GM19238 (cell line): Measurements from ENCODE around the gene TTC7B.

ENCODE experiments used
- DNase-seq: peaks from one replicate; pipeline ENCODE4 v3.0.0; 2011; ENCODE audit warnings: low spot score; ENCODE audit not compliant: insufficient read length

TTC7B gene

GRCh38 chr14:90512329-90512991 is 303.8 kb downstream of the TTC7B start:
- DNase-seq: no peak

GRCh38 chr14:90511795-90512328 is 304.4 kb downstream of the TTC7B start:
- DNase-seq: no peak

- DNase-seq: no peak
These were observed 305.0 kb downstream of the TTC7B start for GRCh38 chr14:90511252-90511651.

GRCh38 chr14:90510159-90510558 is 306.1 kb downstream of the TTC7B start:
- no peak for DNase-seq

GRCh38 chr14:90509403-90509802 is 306.8 kb downstream of the TTC7B start:
- DNase-seq: no peak

GRCh38 chr14:90508536-90509254 is 307.5 kb downstream of the TTC7B start:
- no peak for DNase-seq

GRCh38 chr14:90508036-90508435 is 308.2 kb downstream of the TTC7B start:
- DNase-seq: no peak

- DNase-seq: no peak
These were observed 308.8 kb downstream of the TTC7B start for GRCh38 chr14:90507428-90507827.

- no peak for DNase-seq
These were observed 309.5 kb downstream of the TTC7B start for GRCh38 chr14:90506748-90507147.

- no peak for DNase-seq
These were observed 310.7 kb downstream of the TTC7B start for GRCh38 chr14:90505531-90505930.

GRCh38 chr14:90504643-90505042 is 311.6 kb downstream of the TTC7B start:
- DNase-seq: no peak

- no peak for DNase-seq
These were observed 312.6 kb downstream of the TTC7B start for GRCh38 chr14:90503582-90503981.

- DNase-seq: no peak
These were observed 313.5 kb downstream of the TTC7B start for GRCh38 chr14:90502760-90503159.

- DNase-seq: no peak
These were observed 315.4 kb downstream of the TTC7B start for GRCh38 chr14:90500665-90501370.

GRCh38 chr14:90499908-90500664 is 316.1 kb downstream of the TTC7B start:
- DNase-seq: no peak

GRCh38 chr14:90499121-90499520 is 317.1 kb downstream of the TTC7B start:
- no peak for DNase-seq

- DNase-seq: no peak
These were observed 318.0 kb downstream of the TTC7B start for GRCh38 chr14:90498198-90498597.

- DNase-seq: no peak
These were observed 319.9 kb downstream of the TTC7B start for GRCh38 chr14:90496379-90496778.

- peak; percentile 47 for DNase-seq
These were observed 320.6 kb downstream of the TTC7B start for GRCh38 chr14:90495357-90496276.

- DNase-seq: no peak
These were observed 324.2 kb downstream of the TTC7B start for GRCh38 chr14:90491911-90492531.
